DND-41 (cell line): ENCODE results near the gene F7.

Source experiments
- ATAC-seq: fragments of 200-7000 bp; cut with Tn5 transposase; 3 replicates; pipeline ENCODE4 v1.9.1; 2021; ENCODE audit warnings: low read depth; ENCODE audit not compliant: insufficient read depth
- DNase-seq: peaks from one replicate; pipeline ENCODE4 v3.0.0-alpha.2; 2020
- H2AFZ ChIP-seq: 2 replicates; pipeline ENCODE4 v1.6.0; 2012; ENCODE audit warnings: low read depth, low read length
- H3K27ac ChIP-seq: 2 replicates; pipeline ENCODE4 v1.5.1; 2012; ENCODE audit warnings: low read length, inconsistent platforms
- H3K27me3 ChIP-seq: fragments of 200-600 bp; sonication (generic); 2 replicates; pipeline ENCODE4 v1.6.0; 2012; ENCODE audit warnings: low read length, mild to moderate bottlenecking, inconsistent platforms; ENCODE audit not compliant: insufficient read depth, poor library complexity
- H3K36me3 ChIP-seq: 2 replicates; pipeline ENCODE4 v1.5.1; 2012; ENCODE audit warnings: low read length, inconsistent platforms; ENCODE audit not compliant: insufficient read depth
- H3K4me1 ChIP-seq: 2 replicates; pipeline ENCODE4 v1.5.1; 2012; ENCODE audit warnings: mild to moderate bottlenecking, low read length; ENCODE audit not compliant: insufficient read depth
- H3K4me2 ChIP-seq: 2 replicates; pipeline ENCODE4 v1.6.0; 2012; ENCODE audit warnings: mild to moderate bottlenecking, moderate library complexity, low read length, inconsistent platforms; ENCODE audit not compliant: insufficient read depth
- H3K4me3 ChIP-seq, 2 experiments: fragments of 200-600 bp in 1 of 2; shearing (Covaris generic) in 1 of 2; 2 replicates each; pipeline ENCODE4 v1.5.1; 2012 to 2016; ENCODE audit warnings: inconsistent platforms in 2 of 2, low read length in 2 of 2, mild to moderate bottlenecking in 2 of 2, low read depth in 1 of 2, moderate library complexity in 1 of 2
- H3K79me2 ChIP-seq: 2 replicates; pipeline ENCODE4 v1.6.0; 2012; ENCODE audit warnings: low read length, inconsistent platforms; ENCODE audit not compliant: insufficient read depth
- H3K9ac ChIP-seq: 2 replicates; pipeline ENCODE4 v1.6.0; 2012; ENCODE audit warnings: low read depth, mild to moderate bottlenecking, inconsistent platforms, low read length, moderate library complexity
- H3K9me3 ChIP-seq: 2 replicates; pipeline ENCODE4 v1.5.1; 2012; ENCODE audit warnings: low read length, moderate library complexity, mild to moderate bottlenecking, inconsistent platforms; ENCODE audit not compliant: insufficient read depth, severe bottlenecking
- H4K20me1 ChIP-seq: 2 replicates; pipeline ENCODE4 v1.6.0; 2012; ENCODE audit warnings: low read length; ENCODE audit not compliant: insufficient read depth
- EZH2 ChIP-seq: IDR thresholded peaks from 3 replicates; pipeline ENCODE4 v1.6.1; 2012; ENCODE audit warnings: borderline replicate concordance, low read depth, mild to moderate bottlenecking, moderate library complexity, low read length, inconsistent platforms; ENCODE audit not compliant: severe bottlenecking
- TF ChIP-seq, protein P1 (sequence below): IDR thresholded peaks from 2 replicates; pipeline ENCODE4 v1.5.1; 2012; ENCODE audit warnings: borderline replicate concordance, low read length, moderate library complexity, mild to moderate bottlenecking; ENCODE audit not compliant: poor library complexity, severe bottlenecking; ENCODE audit errors: extremely low read depth

The F7 gene

DNA sequence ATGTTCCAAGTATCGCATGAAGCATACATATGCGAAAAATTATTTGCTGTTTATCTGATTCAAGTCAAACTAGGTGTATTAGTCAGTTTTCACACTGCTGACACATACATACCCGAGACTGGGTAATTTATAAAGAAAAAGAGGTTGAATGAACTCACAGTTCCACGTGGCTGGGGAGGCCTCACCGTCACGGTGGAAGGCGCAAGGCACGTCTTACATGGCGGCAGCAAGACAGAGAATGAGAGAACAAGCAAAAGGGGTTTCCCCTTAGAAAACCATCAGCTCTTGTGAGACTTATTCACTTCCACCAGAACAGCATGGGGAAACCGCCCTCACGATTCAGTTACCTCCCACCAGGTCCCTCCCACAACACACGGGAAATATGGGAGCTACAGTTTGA is 39.9 kb downstream of the F7 start:
- H4K20me1 ChIP-seq: no peaks in the 10 kb centered on the region; the same call in 1 of the 2 replicates
- no peak for ATAC-seq
- H3K4me2 ChIP-seq: no peak overlapping the region
- H3K9me3 ChIP-seq: no peaks in the 10 kb centered on the region
- no peak overlapping the region for H3K4me3 ChIP-seq
- no peaks in the 10 kb centered on the region for H3K79me2 ChIP-seq
- H3K4me1 ChIP-seq: no peaks in the 10 kb centered on the region
- H3K36me3 ChIP-seq: no peaks in the 10 kb centered on the region
- no peak for DNase-seq
- TF ChIP-seq EZH2: no peak
- H3K27ac ChIP-seq: no peak overlapping the region
- H3K9ac ChIP-seq: no peak overlapping the region
- H3K27me3 ChIP-seq: no peaks in the 10 kb centered on the region
- no peak overlapping the region for H2AFZ ChIP-seq

DNA sequence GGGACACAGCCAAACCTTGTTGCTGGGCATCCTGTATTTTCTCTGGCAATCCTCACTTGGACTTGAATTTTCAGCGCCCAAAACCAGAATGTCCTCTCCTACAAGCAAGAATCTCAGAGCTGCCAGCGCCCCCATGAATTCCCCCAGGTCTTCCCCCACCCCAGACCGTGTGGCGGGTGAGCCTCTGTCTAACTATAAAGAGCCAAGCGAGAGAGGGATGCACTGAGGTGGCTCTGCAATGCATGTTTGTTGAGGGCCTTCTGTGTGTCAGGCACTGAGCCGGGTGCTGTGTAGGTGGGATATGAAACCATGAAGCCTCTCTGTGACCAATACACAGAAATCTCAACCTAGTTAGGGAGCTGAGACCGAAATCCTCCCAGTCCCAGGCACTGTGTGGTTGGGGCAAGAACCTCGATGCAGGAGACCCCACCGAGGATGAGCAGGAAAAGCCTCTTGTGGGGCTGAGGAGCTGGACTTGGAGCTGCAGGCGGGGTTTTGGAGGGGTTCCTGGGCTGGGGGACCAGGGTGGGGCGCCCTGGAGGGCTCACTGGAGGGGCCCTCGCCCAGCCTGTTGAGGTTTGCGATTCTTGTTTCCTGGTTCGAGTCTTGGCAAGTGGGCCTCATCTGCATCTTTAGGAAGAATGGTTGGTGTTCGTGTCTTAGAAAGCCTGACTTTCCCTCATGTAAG is 40.5 kb downstream of the F7 start:
- Histone ChIP-seq H2AFZ (no peak overlapping the region), H3K4me3 (no peak overlapping the region), H3K27me3 (no peaks in the 10 kb centered on the region), H3K4me1 (no peaks in the 10 kb centered on the region), H3K36me3 (no peaks in the 10 kb centered on the region), H3K9me3 (no peaks in the 10 kb centered on the region), H3K9ac (no peak overlapping the region), H3K4me2 (no peak overlapping the region), H3K79me2 (no peaks in the 10 kb centered on the region), H3K27ac (no peak overlapping the region), H4K20me1 (no peaks in the 10 kb centered on the region; the same call in 1 of the 2 replicates)
- ATAC-seq (no peak), DNase-seq (no peak)
- TF ChIP-seq, protein P1, sequence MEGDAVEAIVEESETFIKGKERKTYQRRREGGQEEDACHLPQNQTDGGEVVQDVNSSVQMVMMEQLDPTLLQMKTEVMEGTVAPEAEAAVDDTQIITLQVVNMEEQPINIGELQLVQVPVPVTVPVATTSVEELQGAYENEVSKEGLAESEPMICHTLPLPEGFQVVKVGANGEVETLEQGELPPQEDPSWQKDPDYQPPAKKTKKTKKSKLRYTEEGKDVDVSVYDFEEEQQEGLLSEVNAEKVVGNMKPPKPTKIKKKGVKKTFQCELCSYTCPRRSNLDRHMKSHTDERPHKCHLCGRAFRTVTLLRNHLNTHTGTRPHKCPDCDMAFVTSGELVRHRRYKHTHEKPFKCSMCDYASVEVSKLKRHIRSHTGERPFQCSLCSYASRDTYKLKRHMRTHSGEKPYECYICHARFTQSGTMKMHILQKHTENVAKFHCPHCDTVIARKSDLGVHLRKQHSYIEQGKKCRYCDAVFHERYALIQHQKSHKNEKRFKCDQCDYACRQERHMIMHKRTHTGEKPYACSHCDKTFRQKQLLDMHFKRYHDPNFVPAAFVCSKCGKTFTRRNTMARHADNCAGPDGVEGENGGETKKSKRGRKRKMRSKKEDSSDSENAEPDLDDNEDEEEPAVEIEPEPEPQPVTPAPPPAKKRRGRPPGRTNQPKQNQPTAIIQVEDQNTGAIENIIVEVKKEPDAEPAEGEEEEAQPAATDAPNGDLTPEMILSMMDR: no peak
- no peak for TF ChIP-seq EZH2

DNA sequence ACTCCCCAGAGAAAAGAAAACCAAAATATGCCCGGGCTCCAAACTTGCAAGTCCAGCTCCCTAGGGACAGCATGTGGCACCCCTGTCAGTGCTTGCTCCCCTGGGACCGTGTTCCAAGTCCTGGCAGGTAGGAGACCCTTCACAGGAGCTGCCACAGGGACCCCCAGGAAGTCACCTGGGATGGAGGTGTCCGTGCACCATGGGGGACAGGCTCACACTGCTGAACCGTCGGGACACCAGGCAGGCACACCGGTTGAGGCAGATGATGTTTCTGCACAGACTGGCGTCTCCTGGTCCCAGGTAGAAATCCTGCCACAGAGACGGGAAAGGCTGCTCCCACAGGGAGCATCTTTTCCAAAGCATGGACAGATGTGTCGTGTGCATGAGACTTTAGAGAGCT is 41.2 kb downstream of the F7 start:
- no peak overlapping the region for H3K4me2 ChIP-seq
- ATAC-seq: no peak
- H3K27ac ChIP-seq: no peak overlapping the region
- no peaks in the 10 kb centered on the region for H3K36me3 ChIP-seq
- no peak overlapping the region for H3K4me3 ChIP-seq
- H2AFZ ChIP-seq: no peak overlapping the region
- no peak for TF ChIP-seq EZH2
- TF ChIP-seq, protein P1: no peak
- no peaks in the 10 kb centered on the region for H3K79me2 ChIP-seq
- H3K4me1 ChIP-seq: no peaks in the 10 kb centered on the region
- no peaks in the 10 kb centered on the region for H3K27me3 ChIP-seq
- H4K20me1 ChIP-seq: no peaks in the 10 kb centered on the region; the same call in 1 of the 2 replicates
- H3K9me3 ChIP-seq: no peaks in the 10 kb centered on the region
- no peak for DNase-seq
- H3K9ac ChIP-seq: no peak overlapping the region

DNA sequence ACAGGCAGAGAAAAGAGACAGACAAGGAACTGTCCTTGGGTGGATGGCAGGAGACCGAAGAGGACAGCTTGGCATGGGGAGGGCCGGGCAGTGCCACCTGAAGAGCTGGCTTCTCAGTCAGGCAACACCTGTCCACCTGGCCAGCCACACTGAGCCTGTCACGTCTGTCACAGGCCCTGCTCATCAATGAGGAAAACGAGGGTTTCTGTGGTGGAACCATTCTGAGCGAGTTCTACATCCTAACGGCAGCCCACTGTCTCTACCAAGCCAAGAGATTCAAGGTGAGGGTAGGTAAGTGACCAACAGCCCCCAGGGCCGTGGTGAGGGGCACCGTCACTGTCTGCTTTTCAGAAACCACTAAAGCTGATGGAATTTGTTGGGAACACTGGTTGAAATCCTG is 41.6 kb downstream of the F7 start:
- H3K27ac ChIP-seq: no peak overlapping the region
- H3K36me3 ChIP-seq: no peaks in the 10 kb centered on the region
- no peak overlapping the region for H2AFZ ChIP-seq
- H3K9me3 ChIP-seq: no peaks in the 10 kb centered on the region
- no peaks in the 10 kb centered on the region for H3K79me2 ChIP-seq
- no peaks in the 10 kb centered on the region; the same call in 1 of the 2 replicates for H4K20me1 ChIP-seq
- ATAC-seq: no peak
- H3K27me3 ChIP-seq: no peaks in the 10 kb centered on the region
- H3K4me1 ChIP-seq: no peaks in the 10 kb centered on the region
- no peak for DNase-seq
- no peak overlapping the region for H3K9ac ChIP-seq
- TF ChIP-seq EZH2: no peak
- TF ChIP-seq, protein P1: no peak
- H3K4me2 ChIP-seq: no peak overlapping the region
- H3K4me3 ChIP-seq: no peak overlapping the region
